Small intestine (tissue), 7 donors: ENCODE results near the gene FAM228A. TPM values are rescaled to one million over a fixed set of nuclear protein-coding genes. Genes with fewer than 3 reads are reported as not detected.

Source experiments
- DNase-seq, 2 donors: peaks; one replicate each; pipeline versions ENCODE4 v3.0.0 to v3.0.0-alpha.2; 2013
- FAIRE-seq: peaks from 2 replicates; lab custom pipeline; 2012; peaks lifted over from hg19 to GRCh38; lab: Jason Lieb, UNC
- H3K27ac ChIP-seq, 3 donors: one replicate each; pipeline ENCODE4 v1.5.1; 2013; ENCODE audit warnings: low read length in 2 of 3, mild to moderate bottlenecking in 2 of 3, control low read depth in 1 of 3, inconsistent platforms in 1 of 3, low read depth in 1 of 3, moderate library complexity in 1 of 3
- H3K27me3 ChIP-seq, 3 donors: one replicate each; pipeline ENCODE4 v1.6.1; 2013; ENCODE audit warnings: low read length in 3 of 3, inconsistent platforms in 1 of 3; ENCODE audit not compliant: control insufficient read depth in 3 of 3, insufficient read depth in 3 of 3
- H3K36me3 ChIP-seq, 3 donors: one replicate each; pipeline ENCODE4 v1.6.1; 2013; ENCODE audit warnings: low read length in 3 of 3, inconsistent platforms in 1 of 3, low read depth in 1 of 3, mild to moderate bottlenecking in 1 of 3, moderate library complexity in 1 of 3; ENCODE audit not compliant: control insufficient read depth in 3 of 3, insufficient read depth in 2 of 3
- H3K4me1 ChIP-seq, 3 donors: one replicate each; pipeline ENCODE4 v1.6.1; 2013; ENCODE audit warnings: low read length in 2 of 3, inconsistent platforms in 1 of 3, low read depth in 1 of 3, mild to moderate bottlenecking in 1 of 3, moderate library complexity in 1 of 3; ENCODE audit not compliant: control insufficient read depth in 3 of 3, insufficient read depth in 2 of 3
- H3K4me3 ChIP-seq, 3 donors: one replicate each; pipeline ENCODE4 v1.5.1; 2013; ENCODE audit warnings: low read length in 3 of 3, control low read depth in 1 of 3, inconsistent platforms in 1 of 3, low read depth in 1 of 3, mild to moderate bottlenecking in 1 of 3, moderate library complexity in 1 of 3
- H3K9me3 ChIP-seq, 2 donors: one replicate each; pipeline ENCODE4 v1.6.1; 2013; ENCODE audit warnings: low read depth in 1 of 2, low read length in 1 of 2; ENCODE audit not compliant: control insufficient read depth in 2 of 2, insufficient read depth in 1 of 2
- WGBS, 3 donors: extraction: QIAGEN DNeasy Blood & Tissue Kit; methylation state at CpG; one replicate each; pipeline ENCODE4 v1.1.7; 2013; 5-methylcytosine and 5-hydroxymethylcytosine counted together
- polyA plus RNA-seq, 4 donors: library from polyadenylated mRNA; stranded (reverse) in 3 of 4; unstranded in 1 of 4; fragments of 200-250 nt in 3 of 4; fragments of 120-200 nt in 1 of 4; gene quantifications; one replicate each; pipeline versions ENCODE4 v1.2.1 to v1.2.3, GENCODE V29; 2013
- donor health status: healthy with polysubstance abuse.
- donor health status: control.
- donor health status: control.
- donor health status: Bipolar disorder and iron deficiency.
- donor health status: healthy.

Gene FAM228A
- polyA plus RNA-seq, 4 donors: 0.16 to 0.54 (median 0.34) TPM; not detected in 1

DNA sequence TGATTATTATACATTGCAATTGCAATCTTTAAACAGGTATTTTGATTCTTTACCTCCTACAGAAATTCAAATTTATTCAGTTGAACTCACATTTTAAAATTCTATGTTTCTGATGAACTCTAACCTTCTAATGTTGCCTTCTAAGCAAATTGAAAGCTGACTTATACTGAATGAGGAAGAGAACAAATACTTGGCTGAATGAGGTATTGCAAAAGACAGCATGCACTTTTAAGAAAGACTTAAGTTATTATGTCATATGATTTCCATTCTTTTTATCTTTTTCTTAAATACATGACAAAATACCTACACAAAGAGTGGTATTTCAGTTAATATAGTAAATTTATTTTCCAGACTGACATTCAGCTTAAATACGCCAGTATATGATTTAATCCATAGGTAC is 64.7 kb downstream of the FAM228A start:
- H3K4me3 ChIP-seq: no peak overlapping the region
- H3K9me3 ChIP-seq: no peaks in the 10 kb centered on the region
- no peak for FAIRE-seq
- no peaks in the 10 kb centered on the region for H3K4me1 ChIP-seq
- DNase-seq: no peak
- H3K27ac ChIP-seq: no peak overlapping the region
- peaks cover 0 to 3% (median 3%) of the 10 kb centered on the region in 3 donors for H3K36me3 ChIP-seq
- WGBS, 3 donors: 97 to 100% (median 98%) methylated on average over 1 of the region's 1 CpG
- no peaks in the 10 kb centered on the region for H3K27me3 ChIP-seq

Other genes with a start within 250 kb of the FAM228A start
- gene ATAD2B, start 247.9 kb upstream of the FAM228A start, polyA plus RNA-seq: 10 to 100 TPM in 1 of 4 donors, 1 to 10 TPM in 3; 4.0 to 12.3 (median 6.9) TPM
- 10 to 100 TPM in 3 of 4 donors, 1 to 10 TPM in 1; 8.7 to 20.0 (median 13.8) TPM for gene UBXN2A, start 234.6 kb upstream of the FAM228A start, polyA plus RNA-seq
- under 1 TPM in 2 of 4 donors, not detected in 2; 0.07 to 0.13 TPM for gene MFSD2B, start 165.0 kb upstream of the FAM228A start, polyA plus RNA-seq
- 1 to 10 TPM; 1.4 to 6.1 (median 2.2) TPM for gene WDCP, start 127.7 kb upstream of the FAM228A start, polyA plus RNA-seq
- gene FKBP1B, start 125.3 kb upstream of the FAM228A start, polyA plus RNA-seq: 100 to 1,000 TPM in 1 of 4 donors, 10 to 100 TPM in 2, 1 to 10 TPM in 1; 4.8 to 106 (median 49.2) TPM
- gene SF3B6, start 98.7 kb upstream of the FAM228A start, polyA plus RNA-seq: 100 to 1,000 TPM; 114 to 260 (median 210) TPM
- 100 to 1,000 TPM in 2 of 4 donors, 10 to 100 TPM in 2; 32.2 to 420 (median 184) TPM for gene TP53I3, start 90.2 kb upstream of the FAM228A start, polyA plus RNA-seq
- gene PFN4, start 51.7 kb upstream of the FAM228A start, polyA plus RNA-seq: under 1 TPM in 2 of 4 donors, not detected in 2; 0.27 to 0.66 TPM
- 1 to 10 TPM; 2.9 to 8.4 (median 3.9) TPM for gene FAM228B, start 51.6 kb upstream of the FAM228A start, polyA plus RNA-seq
- gene ITSN2, start 185.5 kb downstream of the FAM228A start, polyA plus RNA-seq: 10 to 100 TPM; 16.3 to 37.1 (median 29.5) TPM